ENCODE measurements around the gene TPCN1. TPM values are rescaled to one million over a fixed set of nuclear protein-coding genes. Genes with fewer than 3 reads are reported as not detected.

The TPCN1 gene
- total and polyA plus RNA-seq, 2 of the 8 experiments (the other 6 are each of a cell fraction or from before 2014, with no cell fraction given) = 14.9 to 21.4 TPM

- no peak for FAIRE-seq
- Histone ChIP-seq H4K8ac (ENCODE audit: extremely low read depth, insufficient read depth, low read length) (no peak overlapping the region), H2AFZ (ENCODE audit: low read length) (no peak overlapping the region), H3K23me2 (ENCODE audit: low read depth, low read length) (no peaks in the 10 kb centered on the region), H2BK5ac (ENCODE audit: low read depth, low read length) (no peak overlapping the region), H3K9ac (replicated peaks in 1 of 4; ENCODE audit: extremely low read depth in 1 of 4, low read depth in 3 of 4, low read length in 3 of 4) (no peak overlapping the region), H3K27ac (ENCODE audit: low read depth, low read length) (no peak overlapping the region), H3K4me2 (ENCODE audit: insufficient read depth in 1 of 2, low read depth in 2 of 2, low read length in 2 of 2) (no peak overlapping the region), H3K23ac (ENCODE audit: insufficient read length) (no peak overlapping the region), H2BK12ac (ENCODE audit: low read depth, low read length) (no peak overlapping the region), H2BK120ac (replicated peaks; ENCODE audit: low read depth, low read length) (no peak overlapping the region), H4K91ac (replicated peaks; ENCODE audit: insufficient read length, low read length) (no peak overlapping the region), H3K4me1 (replicated peaks in 1 of 4; ENCODE audit: control insufficient read depth in 3 of 4, insufficient read depth in 4 of 4, low read length in 3 of 4) (no peaks in the 10 kb centered on the region), H3K56ac (replicated peaks; ENCODE audit: insufficient read length, low read depth, low read length) (no peak overlapping the region), H3K4me3 (ENCODE audit: extremely low read depth in 1 of 4, insufficient read depth in 2 of 4, low read depth in 3 of 4, low read length in 4 of 4) (no peak overlapping the region), H3K18ac (ENCODE audit: extremely low read depth, low read length) (no peak overlapping the region), H3K79me1 (ENCODE audit: low read depth, low read length) (0 out of 2 replicates have a peak, but pooled peaks cover 5% of the 10 kb centered on the region), H3K27me3 (replicated peaks in 1 of 4; ENCODE audit: control insufficient read depth in 3 of 4, extremely low read depth in 1 of 4, insufficient read depth in 3 of 4, low read length in 3 of 4) (no peaks in the 10 kb centered on the region), H2AK5ac (ENCODE audit: low read depth, low read length) (no peak overlapping the region), H3K14ac (ENCODE audit: insufficient read length) (no peak overlapping the region), H4K5ac (ENCODE audit: insufficient read length, low read depth, low read length) (no peak overlapping the region), H2BK15ac (ENCODE audit: low read length) (no peak overlapping the region), H3K4ac (replicated peaks; ENCODE audit: insufficient read length, low read depth, low read length) (no peak overlapping the region), H3K79me2 (ENCODE audit: control insufficient read depth in 1 of 2, insufficient read depth in 2 of 2, low read length in 2 of 2) (peaks cover 4 to 23% of the 10 kb centered on the region in 2 experiments; a peak in 3 of 4 replicates), H4K20me1 (replicated peaks in 1 of 2; ENCODE audit: control insufficient read depth in 1 of 2, insufficient read depth in 2 of 2, low read length in 2 of 2) (peaks cover 5 to 14% of the 10 kb centered on the region in 2 experiments), H3K36me3 (ENCODE audit: control insufficient read depth in 2 of 4, insufficient read depth in 4 of 4, low read length in 3 of 4) (peaks cover 11 to 54% (median 36%) of the 10 kb centered on the region in 4 experiments; a peak in 7 of 8 replicates), H3K9me3 (ENCODE audit: insufficient read depth in 2 of 2, low read depth in 1 of 2, low read length in 1 of 2) (no peaks in the 10 kb centered on the region), H2BK20ac (ENCODE audit: low read length) (no peak overlapping the region)
- no peak for DNase-seq (ENCODE audit: low read depth in 1 of 2, low spot score in 2 of 2)
- WGBS, 2 experiments (ENCODE audit: extremely low coverage in 1 of 2, insufficient coverage in 1 of 2, insufficient read length in 1 of 2, insufficient replicate concordance in 2 of 2, low coverage in 1 of 2, low lambda C conversion rate in 2 of 2, missing lambda C conversion rate in 1 of 2) = 93% methylated on average over 14 of the region's 14 CpGs; no CpG with 5 or more reads in 1 of the 2 experiments
- ChIA-PET POLR2A (ENCODE audit: partially characterized antibody) (interaction anchor here (1.0 to 1.3 kb wide), 2 partner anchors 13 to 16 kb away, joined by 3 to 4 read pairs; no protein-coding TSS in a partner anchor), CTCF (ENCODE audit: partially characterized antibody) (interaction anchor here (1.1 to 8.8 kb wide), 6 partner anchors 9 to 29 kb away, joined by 3 to 114 read pairs (median 5); partner anchors contain the start of gene CFAP73)
- no peak for TF ChIP-seq TAF1 (IDR thresholded peaks at IDR 0.05; ENCODE audit: low read depth, low read length)
- TF ChIP-seq POU5F1 (IDR thresholded peaks at IDR 0.05; ENCODE audit: low read depth, low read length) = no peak
- TF ChIP-seq HDAC2 (IDR thresholded peaks at IDR 0.05; ENCODE audit: borderline replicate concordance in 1 of 2, low read depth in 2 of 2, low read length in 2 of 2) = no peak
- no peak for TF ChIP-seq CBX5 (IDR thresholded peaks at IDR 0.05; ENCODE audit: low read depth, low read length)
- no peak for TF ChIP-seq GTF2F1 (IDR thresholded peaks at IDR 0.05; ENCODE audit: borderline replicate concordance, low read depth, low read length)
- no peak for TF ChIP-seq NRF1 (IDR thresholded peaks at IDR 0.05; ENCODE audit: low read depth, low read length)
- no peak for TF ChIP-seq SIN3A (conservative IDR thresholded peaks at IDR 0.05 in 1 of 2, IDR thresholded peaks at IDR 0.05 in 1 of 2; ENCODE audit: low read depth in 1 of 2, low read length in 2 of 2)
- no peak for TF ChIP-seq SP2 (IDR thresholded peaks at IDR 0.05; ENCODE audit: low read length)
- no peak for TF ChIP-seq KDM1A (IDR thresholded peaks at IDR 0.05; ENCODE audit: borderline replicate concordance, low read length)
- TF ChIP-seq SIX5 (IDR thresholded peaks at IDR 0.05; ENCODE audit: low read depth, low read length) = no peak
- no peak for TF ChIP-seq RBBP5 (IDR thresholded peaks at IDR 0.05; ENCODE audit: borderline replicate concordance, low read depth, low read length)
- TF ChIP-seq SIRT6 (IDR thresholded peaks at IDR 0.05; ENCODE audit: low read length) = no peak
- no peak for TF ChIP-seq SAP30 (IDR thresholded peaks at IDR 0.05; ENCODE audit: insufficient read depth, insufficient replicate concordance, low read length)
- TF ChIP-seq ASH2L (IDR thresholded peaks at IDR 0.05; ENCODE audit: low read length) = no peak
Observed at GRCh38 chr12:113179023-113179422, 42.2 kb upstream of the TPCN1 start.

All from H1 (cell line).